ENCODE measurements around the gene AFTPH.

- TF ChIP-seq CTCF (IDR thresholded peaks at IDR 0.05) (no peak), POLR2AphosphoS5 (IDR thresholded peaks at IDR 0.05; ENCODE audit: low read depth, low read length) (no peak), TCF7L2 (IDR thresholded peaks at IDR 0.05; ENCODE audit: low read depth, low read length) (no peak), REST (IDR thresholded peaks at IDR 0.05; ENCODE audit: insufficient read depth in 1 of 2, low read depth in 2 of 2, low read length in 1 of 2) (no peak)
Measured at GRCh38 chr2:64567473-64567872, 43.3 kb downstream of the AFTPH start.
